Esophagus squamous epithelium (tissue), 5 donors: ENCODE results near the gene RCSD1. TPM values are rescaled to one million over a fixed set of nuclear protein-coding genes. Genes with fewer than 3 reads are reported as not detected.

Source experiments
- DNase-seq: peaks from one replicate; lab custom pipeline; 2025; lab: John Stamatoyannopoulos, UW
- H3K27ac ChIP-seq, 4 donors: fragments of 200-600 bp; sonication (generic); one replicate each; pipeline ENCODE4 v1.5.1; 2016 to 2019; ENCODE audit warnings: mild to moderate bottlenecking in 1 of 4
- H3K27me3 ChIP-seq, 4 donors: fragments of 200-600 bp; sonication (generic); 1 replicate in 3 of 4; 2 replicates in 1 of 4; pipeline versions ENCODE4 v1.5.1 to v1.6.0; 2017 to 2021; ENCODE audit warnings: antibody characterized with exemption in 1 of 4
- H3K36me3 ChIP-seq, 3 donors: fragments of 200-600 bp; sonication (generic); one replicate each; pipeline ENCODE4 v1.5.1; 2016 to 2019
- H3K4me1 ChIP-seq, 3 donors: fragments of 200-600 bp; sonication (generic); one replicate each; pipeline ENCODE4 v1.5.1; 2017 to 2019
- H3K4me3 ChIP-seq, 4 donors: fragments of 200-600 bp; sonication (generic); 1 replicate in 3 of 4; 2 replicates in 1 of 4; pipeline ENCODE4 v1.5.1; 2016 to 2019; ENCODE audit warnings: mild to moderate bottlenecking in 2 of 4, moderate library complexity in 1 of 4
- H3K9me3 ChIP-seq, 3 donors: fragments of 200-600 bp; sonication (generic); one replicate each; pipeline ENCODE4 v1.5.1; 2016 to 2019
- CTCF ChIP-seq, 6 experiments: fragments of 450-650 bp in 4 of 6; fragments of 200-600 bp in 2 of 6; sonication (generic) in 2 of 6; IDR thresholded peaks; one replicate each; pipeline ENCODE4 v1.5.1; 2016 to 2019; ENCODE audit warnings: antibody characterized with exemption in 6 of 6, mild to moderate bottlenecking in 4 of 6, moderate library complexity in 4 of 6
- POLR2A ChIP-seq, 4 donors: fragments of 450-650 bp; IDR thresholded peaks; one replicate each; pipeline ENCODE4 v1.6.1; 2017; ENCODE audit warnings: antibody characterized with exemption in 4 of 4, mild to moderate bottlenecking in 4 of 4, moderate library complexity in 3 of 4
- WGBS, 2 donors: methylation state at CpG; one replicate each; pipeline ENCODE4 v1.1.5; 2018; 5-methylcytosine and 5-hydroxymethylcytosine counted together
- intact Hi-C: fragments of 100-400 bp; cut with DNase I; formaldehyde crosslinking; loops from one replicate; pipeline ENCODE4 v1.15.0; 2022
- total RNA-seq, 4 donors: library from RNA; depleted of rRNA; stranded (reverse); fragments of >200 nt; gene quantifications; one replicate each; pipeline ENCODE4 v1.1.0, GENCODE V29; 2016
- donor health status: DM: yes; HTN: yes; CAD: no.

Gene RCSD1
- total RNA-seq, 4 donors from 2014 or later = 1.2 to 17.7 (median 3.4) TPM

DNA sequence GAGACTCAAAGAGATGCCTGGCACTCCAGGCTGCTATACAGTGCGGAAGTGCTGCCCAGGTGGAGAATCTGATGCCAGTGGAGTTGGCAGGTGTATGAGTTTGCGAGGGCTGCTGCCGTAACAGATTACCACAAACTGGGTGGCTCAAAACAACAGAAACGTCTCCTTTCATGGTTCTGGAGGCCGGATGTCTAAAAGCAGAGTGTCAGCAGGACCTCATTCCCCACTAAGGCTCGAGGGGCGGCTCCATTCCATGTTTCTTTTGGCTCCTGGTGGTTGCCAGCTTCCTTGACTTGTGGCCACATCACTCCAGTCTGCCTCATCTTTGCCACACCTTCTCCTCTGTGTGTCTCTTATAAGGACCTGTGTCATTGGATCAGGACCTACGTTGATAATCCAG is 10.0 kb downstream of the RCSD1 start:
- Histone ChIP-seq H3K27me3 (peaks cover 0 to 17% (median 0%) of the 10 kb centered on the region in 4 donors), H3K36me3 (no peaks in the 10 kb centered on the region), H3K4me1 (peaks cover 3 to 48% (median 17%) of the 10 kb centered on the region in 3 donors), H3K9me3 (no peaks in the 10 kb centered on the region), H3K4me3 (no peak overlapping the region), H3K27ac (no peak overlapping the region)
- no peak for TF ChIP-seq CTCF (IDR thresholded peaks at IDR 0.05)
- TF ChIP-seq POLR2A (IDR thresholded peaks at IDR 0.05) = no peak
- no peak for DNase-seq
- intact Hi-C loops = no loop called here
- 81 to 87% methylated on average over 8 of the region's 8 CpGs for WGBS, 2 donors

GRCh38 chr1:167641786-167642500 is 11.9 kb downstream of the RCSD1 start:
- Histone ChIP-seq H3K36me3 (no peaks in the 10 kb centered on the region), H3K4me1 (peaks cover 0 to 37% (median under 1%) of the 10 kb centered on the region in 3 donors), H3K27me3 (no peaks in the 10 kb centered on the region), H3K27ac (peak overlapping the region in 1 of 4 donors; percentile 41), H3K9me3 (no peaks in the 10 kb centered on the region), H3K4me3 (no peak overlapping the region)
- DNase-seq = no peak
- TF ChIP-seq POLR2A (IDR thresholded peaks at IDR 0.05) = no peak
- no peak for TF ChIP-seq CTCF (IDR thresholded peaks at IDR 0.05)
- 75 to 76% methylated on average over 7 of the region's 7 CpGs for WGBS, 2 donors
- intact Hi-C loops = no loop called here

DNA sequence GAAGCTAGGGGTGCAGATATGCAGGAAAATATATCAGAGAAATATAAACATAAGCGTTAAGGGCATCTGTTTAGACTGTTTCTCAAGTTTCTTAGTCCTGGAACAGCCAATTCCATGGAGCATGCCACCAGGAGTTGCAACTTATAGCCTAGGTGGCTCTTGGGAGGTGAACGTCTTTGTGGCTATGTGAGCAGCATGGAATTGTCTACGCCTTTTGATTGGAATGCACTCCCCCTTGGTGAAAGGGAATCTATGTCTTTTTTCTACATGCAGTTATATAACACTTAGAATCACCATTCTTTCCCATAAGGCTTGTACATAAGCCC is 12.4 kb downstream of the RCSD1 start:
- H3K36me3 ChIP-seq = no peaks in the 10 kb centered on the region
- H3K4me1 ChIP-seq = peaks cover 0 to 37% (median 2%) of the 10 kb centered on the region in 3 donors
- H3K4me3 ChIP-seq = no peak overlapping the region
- TF ChIP-seq POLR2A (IDR thresholded peaks at IDR 0.05) (no peak), CTCF (IDR thresholded peaks at IDR 0.05) (no peak)
- no peak for DNase-seq
- WGBS, 2 donors = 84 to 85% methylated on average over 3 of the region's 3 CpGs
- H3K27ac ChIP-seq = no peak overlapping the region
- intact Hi-C loops = no loop called here
- no peaks in the 10 kb centered on the region for H3K27me3 ChIP-seq
- no peaks in the 10 kb centered on the region for H3K9me3 ChIP-seq

GRCh38 chr1:167643441-167643840 is 13.4 kb downstream of the RCSD1 start:
- H3K27ac ChIP-seq = no peak overlapping the region
- no peak for TF ChIP-seq POLR2A (IDR thresholded peaks at IDR 0.05)
- no peak for TF ChIP-seq CTCF (IDR thresholded peaks at IDR 0.05)
- intact Hi-C loops = no loop called here

GRCh38 chr1:167644551-167644950 is 14.5 kb downstream of the RCSD1 start:
- no peak overlapping the region for H3K4me3 ChIP-seq
- no peaks in the 10 kb centered on the region for H3K36me3 ChIP-seq
- intact Hi-C loops = no loop called here
- WGBS, 2 donors = 72 to 76% methylated on average over 4 of the region's 4 CpGs
- H3K9me3 ChIP-seq = no peaks in the 10 kb centered on the region
- no peak overlapping the region for H3K27ac ChIP-seq
- peaks cover 5 to 47% (median 12%) of the 10 kb centered on the region in 3 donors for H3K4me1 ChIP-seq
- H3K27me3 ChIP-seq = no peaks in the 10 kb centered on the region
- TF ChIP-seq POLR2A (IDR thresholded peaks at IDR 0.05) = no peak
- TF ChIP-seq CTCF (IDR thresholded peaks at IDR 0.05) = no peak
- DNase-seq = no peak

More at GRCh38 chr1:167643441-167643840, 13.4 kb downstream of the RCSD1 start:
- no peaks in the 10 kb centered on the region for H3K9me3 ChIP-seq
- WGBS, 2 donors = 73 to 90% methylated on average over 3 of the region's 3 CpGs
- H3K36me3 ChIP-seq = no peaks in the 10 kb centered on the region
- peaks cover 0 to 37% (median 3%) of the 10 kb centered on the region in 3 donors for H3K4me1 ChIP-seq
- no peaks in the 10 kb centered on the region for H3K27me3 ChIP-seq
- no peak overlapping the region for H3K4me3 ChIP-seq
- no peak for DNase-seq
